GDM1 (cell line): ENCODE measurements around the gene CTCF.
A peak's percentile ranks its signal among the peaks of the same experiment; 100 is the strongest.
"Not testable (repeated sequence)": the region's sequence is repeated elsewhere in the genome, so short reads cannot be mapped to it uniquely, and the experiment has no call there.

Experiments used
- DNase-seq: peaks from one replicate; lab custom pipeline; 2025; lab: John Stamatoyannopoulos, UW

Gene CTCF

GRCh38 chr16:67562526-67562917 lies at the start of gene CTCF:
CTCF (plus strand) TSS chr16:67562526; CDS start chr16:67610833, 48,307 bp downstream.
- DNase-seq = peak; percentile 58

GRCh38 chr16:67513892-67514291 lies 48.4 kb upstream of the CTCF start:
- DNase-seq = not testable (repeated sequence)

- peak; percentile 42 for DNase-seq
These were observed 47.9 kb upstream of the CTCF start for GRCh38 chr16:67514382-67514828.

GRCh38 chr16:67516296-67517154 lies 45.8 kb upstream of the CTCF start:
- no peak for DNase-seq

- DNase-seq = no peak
These were observed 45.2 kb upstream of the CTCF start for GRCh38 chr16:67517155-67517445.

GRCh38 chr16:67517661-67518423 lies 44.5 kb upstream of the CTCF start:
- DNase-seq = no peak

- peak; percentile 28 for DNase-seq
These were observed 43.6 kb upstream of the CTCF start for GRCh38 chr16:67518676-67519075.

- no peak for DNase-seq
These were observed 43.1 kb upstream of the CTCF start for GRCh38 chr16:67519242-67519641.

- peak; percentile 79 for DNase-seq
These were observed 41.1 kb upstream of the CTCF start for GRCh38 chr16:67521095-67521804.

GRCh38 chr16:67525176-67525860 lies 37.0 kb upstream of the CTCF start:
- DNase-seq = no peak

GRCh38 chr16:67526149-67526791 lies 36.1 kb upstream of the CTCF start:
- DNase-seq = no peak

- no peak for DNase-seq
These were observed 34.0 kb upstream of the CTCF start, which contains the start of gene RIPOR1 for GRCh38 chr16:67528222-67528869. RIPOR1 (plus strand) TSS chr16:67528829; CDS start chr16:67538447, 9,618 bp downstream.

GRCh38 chr16:67528870-67529581 lies 33.3 kb upstream of the CTCF start:
- DNase-seq = no peak

GRCh38 chr16:67529582-67530012 lies 32.7 kb upstream of the CTCF start:
- DNase-seq = no peak

- DNase-seq = no peak
These were observed 32.0 kb upstream of the CTCF start for GRCh38 chr16:67530013-67530939.

- DNase-seq = peak; percentile 50
These were observed 31.1 kb upstream of the CTCF start for GRCh38 chr16:67531247-67531646.

- no peak for DNase-seq
These were observed 29.2 kb upstream of the CTCF start for GRCh38 chr16:67533024-67533560.

GRCh38 chr16:67533987-67534386 lies 28.3 kb upstream of the CTCF start:
- not testable (repeated sequence) for DNase-seq

GRCh38 chr16:67534431-67534830 lies 27.9 kb upstream of the CTCF start:
- no peak for DNase-seq
